Activated T-cell treated with anti-CD3 and anti-CD28 coated beads, Interleukin-2, amount 50 U/mL, for 72 hours (primary cell): ENCODE results near the gene PRR23B. TPM values are rescaled to one million over a fixed set of nuclear protein-coding genes. Genes with fewer than 3 reads are reported as not detected.
"Not testable (repeated sequence)": the region's sequence is repeated elsewhere in the genome, so short reads cannot be mapped to it uniquely, and the experiment has no call there.

Experiments
- ATAC-seq, 2 donors: fragments of 150-1000 bp; cut with Tn5 transposase; replicated peaks in 1 of 2; 2 replicates each; pipeline ENCODE4 v1.10.0; 2021; ENCODE audit warnings: moderate library complexity in 2 of 2, mild to moderate bottlenecking in 1 of 2
- DNase-seq, 2 donors: peaks; one replicate each; pipeline ENCODE4 v3.0.0; 2021 to 2022; ENCODE audit warnings: mixed read lengths in 1 of 2
- H3K27ac Mint-ChIP-seq: one replicate; pipeline ENCODE4 v1.8.0; 2022; ENCODE audit warnings: mild to moderate bottlenecking, moderate library complexity, mixed read lengths
- H3K27me3 Mint-ChIP-seq: one replicate; pipeline ENCODE4 v1.8.0; 2022; ENCODE audit warnings: low read depth, mixed read lengths
- H3K36me3 Mint-ChIP-seq, 2 donors: one replicate each; pipeline ENCODE4 v1.8.0; 2022; ENCODE audit warnings: mixed read lengths in 2 of 2, mild to moderate bottlenecking in 1 of 2; ENCODE audit not compliant: insufficient read depth in 2 of 2
- H3K4me1 Mint-ChIP-seq: one replicate; pipeline ENCODE4 v1.8.0; 2022; ENCODE audit warnings: low read depth, mixed read lengths
- H3K4me3 Mint-ChIP-seq, 2 donors: one replicate each; pipeline ENCODE4 v1.8.0; 2022; ENCODE audit warnings: mild to moderate bottlenecking in 2 of 2, mixed read lengths in 2 of 2, moderate library complexity in 2 of 2
- H3K9me3 Mint-ChIP-seq, 2 donors: one replicate each; pipeline ENCODE4 v1.8.0; 2022; ENCODE audit warnings: mixed read lengths in 2 of 2
- total RNA-seq, 2 donors: library from RNA; stranded (reverse); gene quantifications; one replicate each; pipeline ENCODE4 v1.2.3, GENCODE V29; 2022

Gene PRR23B
- total RNA-seq: not detected

GRCh38 chr3:139020868-139021234 lies at the start of gene PRR23B:
PRR23B (minus strand) TSS chr3:139020926; CDS start chr3:139020661, 265 bp downstream.
- ATAC-seq (no peak), DNase-seq (no peak)
- Mint-ChIP-seq H3K4me3 (no peak within 1 kb of the TSS), H3K9me3 (peaks cover 1 to 5% of the 10 kb centered on the region in 2 donors), H3K36me3 (peaks cover 5 to 8% of the 10 kb centered on the region in 2 donors), H3K27ac (no peak within 1 kb of the TSS), H3K27me3 (peaks cover 5% of the 10 kb centered on the region), H3K4me1 (no peaks in the 10 kb centered on the region)

DNA sequence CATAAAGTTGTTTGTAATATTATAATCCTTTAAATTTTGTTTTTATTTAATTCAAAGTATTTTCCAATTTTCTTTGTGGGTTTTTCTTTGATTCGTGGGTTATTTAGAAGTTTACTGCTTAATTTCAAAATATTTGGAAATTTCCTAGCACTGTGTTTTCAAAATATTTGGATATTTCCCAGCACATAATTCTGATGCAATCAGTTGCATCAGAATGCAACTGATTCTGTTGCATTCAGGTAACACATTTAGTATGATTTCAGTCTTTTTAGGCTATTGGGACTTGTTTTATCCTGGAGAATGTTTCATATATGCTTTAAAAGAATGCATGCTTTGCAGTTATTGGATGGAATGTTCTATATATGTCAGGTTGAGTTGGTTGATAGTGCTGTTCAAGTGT lies 42.2 kb upstream of the PRR23B start:
- no peaks in the 10 kb centered on the region for H3K27me3 Mint-ChIP-seq
- H3K4me3 Mint-ChIP-seq: no peak overlapping the region
- H3K4me1 Mint-ChIP-seq: no peaks in the 10 kb centered on the region
- ATAC-seq: no peak
- no peaks in the 10 kb centered on the region for H3K9me3 Mint-ChIP-seq
- H3K36me3 Mint-ChIP-seq: no peaks in the 10 kb centered on the region
- no peak overlapping the region for H3K27ac Mint-ChIP-seq
- DNase-seq: no peak

GRCh38 chr3:139052802-139053600 lies 32.3 kb upstream of the PRR23B start:
- Mint-ChIP-seq H3K4me1 (no peaks in the 10 kb centered on the region), H3K27me3 (no peaks in the 10 kb centered on the region), H3K36me3 (peaks cover 4 to 6% of the 10 kb centered on the region in 2 donors), H3K27ac (no peak overlapping the region), H3K9me3 (peaks cover 15 to 17% of the 10 kb centered on the region in 2 donors), H3K4me3 (no peak overlapping the region)
- ATAC-seq (no peak), DNase-seq (no peak)

- DNase-seq: no peak
- H3K9me3 Mint-ChIP-seq: peaks cover 2 to 7% of the 10 kb centered on the region in 2 donors
- peaks cover 0 to 7% of the 10 kb centered on the region in 2 donors for H3K36me3 Mint-ChIP-seq
- H3K27ac Mint-ChIP-seq: no peak within 1 kb of the TSS
- no peak for ATAC-seq
- H3K4me1 Mint-ChIP-seq: no peaks in the 10 kb centered on the region
- peaks cover 5% of the 10 kb centered on the region for H3K27me3 Mint-ChIP-seq
- H3K4me3 Mint-ChIP-seq: no peak within 1 kb of the TSS
Measured at GRCh38 chr3:139044366-139045210, 23.9 kb upstream of the PRR23B start, which contains the start of gene PRR23C. PRR23C (minus strand) TSS chr3:139044892; CDS start chr3:139044620, 272 bp downstream.

DNA sequence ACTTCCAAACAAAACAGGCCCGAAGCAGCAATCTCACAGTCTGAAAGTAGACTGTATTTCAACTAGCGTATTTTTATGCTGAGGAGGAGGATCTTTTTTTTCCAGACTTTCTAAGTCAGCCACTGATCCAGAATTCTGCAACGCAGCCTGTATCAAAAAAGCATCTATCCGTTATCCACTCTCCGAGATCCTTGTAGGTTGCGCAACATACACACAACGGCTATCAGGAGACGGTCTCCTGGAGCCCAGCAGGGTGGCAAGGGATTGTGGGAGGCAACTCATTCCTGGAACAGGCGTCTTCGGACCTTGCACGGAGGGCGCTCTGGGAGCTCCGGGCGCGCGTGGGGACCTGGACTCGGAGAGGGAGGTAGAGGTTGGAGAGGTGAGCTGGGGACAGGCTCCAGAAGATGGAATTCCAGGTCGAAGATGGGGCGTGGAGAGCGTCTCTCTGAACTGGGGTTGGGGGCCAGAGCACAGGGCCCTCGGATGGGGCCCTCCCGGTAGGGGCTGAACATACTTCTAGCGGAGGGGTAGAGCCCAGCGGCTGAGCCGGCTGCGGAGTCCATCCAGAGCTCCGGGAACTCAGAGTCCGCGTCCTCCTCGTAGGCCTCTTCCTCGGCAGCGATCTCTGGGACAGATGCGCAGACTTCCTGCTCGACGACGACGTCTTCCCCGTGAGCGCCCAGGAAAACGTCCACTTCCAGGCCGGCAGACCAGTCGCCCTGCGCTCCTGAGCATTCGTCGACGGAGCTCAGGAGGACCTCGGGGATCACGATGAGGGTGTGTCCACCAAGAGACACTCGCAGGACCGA lies 23.0 kb upstream of the PRR23B start:
- ATAC-seq (no peak), DNase-seq (no peak)
- peaks cover 0 to 7% of the 10 kb centered on the region in 2 donors for H3K36me3 Mint-ChIP-seq
- no peaks in the 10 kb centered on the region for H3K4me1 Mint-ChIP-seq
- H3K9me3 Mint-ChIP-seq: peaks cover under 1 to 4% of the 10 kb centered on the region in 2 donors
- H3K27me3 Mint-ChIP-seq: peaks cover 13% of the 10 kb centered on the region
- no peak overlapping the region for H3K4me3 Mint-ChIP-seq
- H3K27ac Mint-ChIP-seq: no peak overlapping the region

DNA sequence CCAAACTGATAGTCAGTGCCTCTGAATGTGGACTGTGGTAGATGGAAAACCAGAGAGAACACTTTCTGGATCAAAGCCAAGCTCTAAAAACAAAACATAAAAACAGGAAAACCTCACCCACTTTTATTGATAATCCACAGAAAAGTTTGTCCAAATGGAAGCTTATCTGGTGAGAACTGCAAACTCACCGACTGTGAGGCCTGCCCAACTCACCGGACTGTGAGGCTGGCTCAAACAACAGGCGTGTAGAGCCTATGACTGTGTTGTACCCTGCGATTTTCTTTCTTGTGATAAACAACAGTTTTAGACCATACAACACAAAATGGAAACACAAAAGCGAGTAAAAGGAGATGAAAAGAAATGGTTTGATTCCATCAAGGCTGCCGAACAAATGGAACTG lies 16.8 kb upstream of the PRR23B start:
- no peaks in the 10 kb centered on the region for H3K36me3 Mint-ChIP-seq
- no peak for DNase-seq
- no peak for ATAC-seq
- no peak overlapping the region for H3K27ac Mint-ChIP-seq
- no peaks in the 10 kb centered on the region for H3K4me1 Mint-ChIP-seq
- peaks cover 23% of the 10 kb centered on the region for H3K27me3 Mint-ChIP-seq
- peaks cover 0 to 2% of the 10 kb centered on the region in 2 donors for H3K9me3 Mint-ChIP-seq
- no peak overlapping the region for H3K4me3 Mint-ChIP-seq

GRCh38 chr3:139032326-139033002 lies 11.7 kb upstream of the PRR23B start:
- no peak for DNase-seq
- no peak overlapping the region for H3K4me3 Mint-ChIP-seq
- no peak for ATAC-seq
- H3K27me3 Mint-ChIP-seq: peaks cover 2% of the 10 kb centered on the region
- peaks cover 9 to 10% of the 10 kb centered on the region in 2 donors for H3K9me3 Mint-ChIP-seq
- no peaks in the 10 kb centered on the region for H3K4me1 Mint-ChIP-seq
- peaks cover 4 to 6% of the 10 kb centered on the region in 2 donors for H3K36me3 Mint-ChIP-seq
- no peak overlapping the region for H3K27ac Mint-ChIP-seq

DNA sequence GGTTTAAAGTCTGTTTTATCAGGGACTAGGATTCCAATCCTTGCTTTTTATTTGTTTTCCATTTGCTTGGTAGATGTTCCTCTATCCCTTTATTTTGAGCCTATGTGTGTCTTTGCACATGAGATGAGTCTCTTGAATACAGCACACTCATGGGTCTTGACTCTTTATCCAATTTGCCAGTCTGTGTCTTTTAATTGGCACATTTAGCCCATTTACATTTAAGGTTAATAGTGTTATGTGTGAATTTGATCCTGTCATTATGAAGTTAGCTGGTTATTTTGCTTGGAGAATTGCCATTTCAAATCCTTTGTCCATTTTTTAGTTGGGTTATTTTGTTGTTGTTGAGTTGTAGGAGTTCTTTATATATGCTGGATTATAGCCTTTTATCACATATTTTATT lies 9.8 kb upstream of the PRR23B start:
- H3K4me1 Mint-ChIP-seq: not testable (repeated sequence)

DNA sequence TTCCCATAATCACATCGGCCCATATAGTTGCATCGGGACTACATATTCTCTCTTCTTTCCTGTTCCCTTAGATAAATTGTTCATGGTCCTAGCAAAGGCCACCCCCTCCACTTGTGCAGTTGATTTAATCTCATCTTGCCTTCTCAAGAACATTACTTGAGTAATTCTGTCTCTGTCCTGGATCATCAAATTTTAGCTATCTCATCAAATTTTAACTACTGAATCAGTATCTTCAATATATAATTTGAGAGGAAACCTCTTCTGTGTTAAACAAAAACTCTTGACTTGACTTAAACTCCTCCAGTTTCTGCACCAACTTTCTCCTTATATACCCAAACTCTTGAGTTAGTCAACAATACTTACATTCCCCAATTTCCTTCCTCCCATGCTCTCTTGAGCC lies 4.2 kb upstream of the PRR23B start:
- Mint-ChIP-seq H3K27me3 (no peaks in the 10 kb centered on the region), H3K36me3 (no peaks in the 10 kb centered on the region), H3K4me1 (no peaks in the 10 kb centered on the region), H3K4me3 (no peak overlapping the region), H3K27ac (no peak overlapping the region), H3K9me3 (peaks cover 5% of the 10 kb centered on the region in 2 donors)
- ATAC-seq: no peak
- no peak for DNase-seq

More for the DNA sequence above, 9.8 kb upstream of the PRR23B start:
- peaks cover 9 to 12% of the 10 kb centered on the region in 2 donors for H3K9me3 Mint-ChIP-seq
- not testable (repeated sequence) for H3K36me3 Mint-ChIP-seq, H3K27me3 Mint-ChIP-seq, H3K4me3 Mint-ChIP-seq, ATAC-seq, H3K27ac Mint-ChIP-seq, DNase-seq

- Mint-ChIP-seq H3K4me3 (no peak overlapping the region), H3K27me3 (peaks cover 5% of the 10 kb centered on the region), H3K9me3 (peaks cover 1 to 5% of the 10 kb centered on the region in 2 donors), H3K36me3 (peaks cover 5 to 8% of the 10 kb centered on the region in 2 donors), H3K4me1 (no peaks in the 10 kb centered on the region), H3K27ac (no peak overlapping the region)
- ATAC-seq (no peak), DNase-seq (no peak)
Measured at GRCh38 chr3:139020036-139020867, 474 bp downstream of the PRR23B start.

DNA sequence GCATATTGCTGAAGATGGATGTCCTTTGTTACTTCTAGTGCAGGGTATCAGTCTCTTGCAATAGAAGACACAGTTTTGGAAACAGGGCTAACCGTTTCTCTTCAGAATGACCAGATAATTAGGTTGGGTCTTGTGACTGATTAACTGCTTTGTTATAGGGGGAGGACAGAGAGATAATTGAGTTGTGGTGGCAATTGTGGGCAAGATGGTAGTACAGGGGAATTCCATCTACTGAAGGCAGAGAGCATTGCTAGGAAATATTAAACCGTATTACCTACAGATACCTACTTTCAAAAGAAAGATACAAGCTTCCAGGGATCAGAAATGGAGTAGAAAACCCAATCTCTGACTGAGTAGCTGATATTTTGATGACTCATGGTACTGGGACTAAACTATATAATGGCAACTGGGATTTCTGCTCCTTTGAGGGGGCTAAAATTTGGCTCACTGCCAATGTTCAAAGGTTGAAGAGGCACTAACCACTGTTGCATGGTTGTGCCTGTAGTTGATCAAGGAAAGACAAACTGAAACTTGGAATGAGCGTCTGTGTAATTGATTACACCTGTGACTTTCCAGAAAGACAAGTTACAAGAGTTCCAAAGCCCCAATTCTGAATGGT lies 4.2 kb downstream of the PRR23B start:
- no peak for ATAC-seq
- Mint-ChIP-seq H3K4me3 (no peak overlapping the region), H3K9me3 (peaks cover 1 to 9% of the 10 kb centered on the region in 2 donors), H3K27me3 (peaks cover 5% of the 10 kb centered on the region), H3K4me1 (no peaks in the 10 kb centered on the region), H3K36me3 (peaks cover 7 to 8% of the 10 kb centered on the region in 2 donors), H3K27ac (no peak overlapping the region)
- no peak for DNase-seq
